ENCODE results near the gene C18orf63.

GRCh38 chr18:74396171-74397169 lies 80.8 kb downstream of the C18orf63 start:
- no peak for TF ChIP-seq CTCF (conservative IDR thresholded peaks at IDR 0.05; ENCODE audit: low read length)
- no peak for TF ChIP-seq EZH2phosphoT487 (IDR thresholded peaks at IDR 0.05; ENCODE audit: borderline replicate concordance)
